Measurements from ENCODE around the gene CDC42BPA. TPM values are rescaled to one million over a fixed set of nuclear protein-coding genes. Genes with fewer than 3 reads are reported as not detected.

Gene CDC42BPA
- total and polyA plus RNA-seq, 9 of the 15 experiments (the other 6 are each of a cell fraction or from before 2014, with no cell fraction given), result 8.0 to 77.5 (median 52.1) TPM

DNA sequence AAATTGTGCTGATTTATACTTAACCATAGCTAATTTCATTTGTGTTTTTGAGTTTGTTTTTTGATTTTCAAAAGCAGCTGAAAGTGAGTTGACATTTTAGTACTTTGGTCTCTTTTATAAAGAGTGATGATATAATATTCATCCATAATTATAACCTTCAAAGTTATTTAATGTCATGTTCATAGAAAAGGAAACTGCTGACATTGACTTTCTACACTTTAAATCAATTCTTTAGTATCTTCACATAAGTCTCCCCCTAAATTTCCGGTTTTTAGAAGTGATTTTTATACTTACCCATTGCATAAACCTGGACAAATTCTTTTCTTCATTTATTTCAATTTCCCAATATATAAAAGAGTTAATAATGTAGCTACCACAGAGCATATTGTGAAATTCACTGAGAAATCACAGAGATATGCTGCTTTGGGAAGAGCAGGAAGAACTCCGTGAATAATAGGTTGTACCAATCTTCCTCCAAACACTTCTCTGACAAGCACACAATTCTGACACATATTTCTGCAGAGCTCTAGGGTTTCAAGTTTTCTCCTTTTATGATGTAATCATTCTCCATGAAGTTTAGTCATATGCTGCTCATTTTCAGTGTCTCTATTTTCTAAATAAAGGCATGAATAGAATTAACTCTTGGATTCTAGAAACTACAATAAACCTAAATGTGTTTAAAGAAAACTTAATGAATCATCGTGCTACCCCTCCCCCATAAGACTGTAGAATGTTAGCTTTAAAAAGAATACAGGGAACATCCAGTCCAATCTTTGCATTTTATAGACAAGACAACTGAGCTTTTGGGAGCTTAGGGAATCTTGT lies 25.6 kb upstream of the CDC42BPA start (continued):
- TF ChIP-seq, protein P1, sequence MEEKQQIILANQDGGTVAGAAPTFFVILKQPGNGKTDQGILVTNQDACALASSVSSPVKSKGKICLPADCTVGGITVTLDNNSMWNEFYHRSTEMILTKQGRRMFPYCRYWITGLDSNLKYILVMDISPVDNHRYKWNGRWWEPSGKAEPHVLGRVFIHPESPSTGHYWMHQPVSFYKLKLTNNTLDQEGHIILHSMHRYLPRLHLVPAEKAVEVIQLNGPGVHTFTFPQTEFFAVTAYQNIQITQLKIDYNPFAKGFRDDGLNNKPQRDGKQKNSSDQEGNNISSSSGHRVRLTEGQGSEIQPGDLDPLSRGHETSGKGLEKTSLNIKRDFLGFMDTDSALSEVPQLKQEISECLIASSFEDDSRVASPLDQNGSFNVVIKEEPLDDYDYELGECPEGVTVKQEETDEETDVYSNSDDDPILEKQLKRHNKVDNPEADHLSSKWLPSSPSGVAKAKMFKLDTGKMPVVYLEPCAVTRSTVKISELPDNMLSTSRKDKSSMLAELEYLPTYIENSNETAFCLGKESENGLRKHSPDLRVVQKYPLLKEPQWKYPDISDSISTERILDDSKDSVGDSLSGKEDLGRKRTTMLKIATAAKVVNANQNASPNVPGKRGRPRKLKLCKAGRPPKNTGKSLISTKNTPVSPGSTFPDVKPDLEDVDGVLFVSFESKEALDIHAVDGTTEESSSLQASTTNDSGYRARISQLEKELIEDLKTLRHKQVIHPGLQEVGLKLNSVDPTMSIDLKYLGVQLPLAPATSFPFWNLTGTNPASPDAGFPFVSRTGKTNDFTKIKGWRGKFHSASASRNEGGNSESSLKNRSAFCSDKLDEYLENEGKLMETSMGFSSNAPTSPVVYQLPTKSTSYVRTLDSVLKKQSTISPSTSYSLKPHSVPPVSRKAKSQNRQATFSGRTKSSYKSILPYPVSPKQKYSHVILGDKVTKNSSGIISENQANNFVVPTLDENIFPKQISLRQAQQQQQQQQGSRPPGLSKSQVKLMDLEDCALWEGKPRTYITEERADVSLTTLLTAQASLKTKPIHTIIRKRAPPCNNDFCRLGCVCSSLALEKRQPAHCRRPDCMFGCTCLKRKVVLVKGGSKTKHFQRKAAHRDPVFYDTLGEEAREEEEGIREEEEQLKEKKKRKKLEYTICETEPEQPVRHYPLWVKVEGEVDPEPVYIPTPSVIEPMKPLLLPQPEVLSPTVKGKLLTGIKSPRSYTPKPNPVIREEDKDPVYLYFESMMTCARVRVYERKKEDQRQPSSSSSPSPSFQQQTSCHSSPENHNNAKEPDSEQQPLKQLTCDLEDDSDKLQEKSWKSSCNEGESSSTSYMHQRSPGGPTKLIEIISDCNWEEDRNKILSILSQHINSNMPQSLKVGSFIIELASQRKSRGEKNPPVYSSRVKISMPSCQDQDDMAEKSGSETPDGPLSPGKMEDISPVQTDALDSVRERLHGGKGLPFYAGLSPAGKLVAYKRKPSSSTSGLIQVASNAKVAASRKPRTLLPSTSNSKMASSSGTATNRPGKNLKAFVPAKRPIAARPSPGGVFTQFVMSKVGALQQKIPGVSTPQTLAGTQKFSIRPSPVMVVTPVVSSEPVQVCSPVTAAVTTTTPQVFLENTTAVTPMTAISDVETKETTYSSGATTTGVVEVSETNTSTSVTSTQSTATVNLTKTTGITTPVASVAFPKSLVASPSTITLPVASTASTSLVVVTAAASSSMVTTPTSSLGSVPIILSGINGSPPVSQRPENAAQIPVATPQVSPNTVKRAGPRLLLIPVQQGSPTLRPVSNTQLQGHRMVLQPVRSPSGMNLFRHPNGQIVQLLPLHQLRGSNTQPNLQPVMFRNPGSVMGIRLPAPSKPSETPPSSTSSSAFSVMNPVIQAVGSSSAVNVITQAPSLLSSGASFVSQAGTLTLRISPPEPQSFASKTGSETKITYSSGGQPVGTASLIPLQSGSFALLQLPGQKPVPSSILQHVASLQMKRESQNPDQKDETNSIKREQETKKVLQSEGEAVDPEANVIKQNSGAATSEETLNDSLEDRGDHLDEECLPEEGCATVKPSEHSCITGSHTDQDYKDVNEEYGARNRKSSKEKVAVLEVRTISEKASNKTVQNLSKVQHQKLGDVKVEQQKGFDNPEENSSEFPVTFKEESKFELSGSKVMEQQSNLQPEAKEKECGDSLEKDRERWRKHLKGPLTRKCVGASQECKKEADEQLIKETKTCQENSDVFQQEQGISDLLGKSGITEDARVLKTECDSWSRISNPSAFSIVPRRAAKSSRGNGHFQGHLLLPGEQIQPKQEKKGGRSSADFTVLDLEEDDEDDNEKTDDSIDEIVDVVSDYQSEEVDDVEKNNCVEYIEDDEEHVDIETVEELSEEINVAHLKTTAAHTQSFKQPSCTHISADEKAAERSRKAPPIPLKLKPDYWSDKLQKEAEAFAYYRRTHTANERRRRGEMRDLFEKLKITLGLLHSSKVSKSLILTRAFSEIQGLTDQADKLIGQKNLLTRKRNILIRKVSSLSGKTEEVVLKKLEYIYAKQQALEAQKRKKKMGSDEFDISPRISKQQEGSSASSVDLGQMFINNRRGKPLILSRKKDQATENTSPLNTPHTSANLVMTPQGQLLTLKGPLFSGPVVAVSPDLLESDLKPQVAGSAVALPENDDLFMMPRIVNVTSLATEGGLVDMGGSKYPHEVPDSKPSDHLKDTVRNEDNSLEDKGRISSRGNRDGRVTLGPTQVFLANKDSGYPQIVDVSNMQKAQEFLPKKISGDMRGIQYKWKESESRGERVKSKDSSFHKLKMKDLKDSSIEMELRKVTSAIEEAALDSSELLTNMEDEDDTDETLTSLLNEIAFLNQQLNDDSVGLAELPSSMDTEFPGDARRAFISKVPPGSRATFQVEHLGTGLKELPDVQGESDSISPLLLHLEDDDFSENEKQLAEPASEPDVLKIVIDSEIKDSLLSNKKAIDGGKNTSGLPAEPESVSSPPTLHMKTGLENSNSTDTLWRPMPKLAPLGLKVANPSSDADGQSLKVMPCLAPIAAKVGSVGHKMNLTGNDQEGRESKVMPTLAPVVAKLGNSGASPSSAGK (IDR thresholded peaks at IDR 0.05), result no peak
- 0 out of 2 replicates have a peak, but pooled peaks have one; percentile 32 for TF ChIP-seq TRIM28 (IDR thresholded peaks at IDR 0.05)
- no peak for TF ChIP-seq GTF3C2 (IDR thresholded peaks at IDR 0.05; ENCODE audit: borderline replicate concordance, extremely low read depth, insufficient read length)
- TF ChIP-seq RFX7 (CRISPR knock-in tag; IDR thresholded peaks at IDR 0.05), result no peak
- no peak for TF ChIP-seq NBN (IDR thresholded peaks at IDR 0.05; ENCODE audit: low read depth)
- TF ChIP-seq CEBPB (tag; IDR thresholded peaks at IDR 0.05), result peak; percentile 88
- TF ChIP-seq TEAD2 (tag; IDR thresholded peaks at IDR 0.05), result no peak
- TF ChIP-seq MEF2A (IDR thresholded peaks at IDR 0.05; ENCODE audit: control insufficient read depth, low read depth, low read length), result no peak
- TF ChIP-seq PRPF4 (IDR thresholded peaks at IDR 0.05; ENCODE audit: insufficient read depth, low read depth, low read length, poor library complexity, severe bottlenecking), result no peak
- TF ChIP-seq DNMT1 (IDR thresholded peaks at IDR 0.05), result no peak
- TF ChIP-seq ZZZ3 (IDR thresholded peaks at IDR 0.05), result no peak
- no peak for TF ChIP-seq SAFB (IDR thresholded peaks at IDR 0.05; ENCODE audit: borderline replicate concordance, low read depth, low read length)
- TF ChIP-seq HEY1 (CRISPR knock-in tag; IDR thresholded peaks at IDR 0.05; ENCODE audit: borderline replicate concordance), result no peak
- no peak for TF ChIP-seq ZNF696 (CRISPR knock-in tag; conservative IDR thresholded peaks at IDR 0.05)
